Measurements from ENCODE around the gene RSRC2.

DNA sequence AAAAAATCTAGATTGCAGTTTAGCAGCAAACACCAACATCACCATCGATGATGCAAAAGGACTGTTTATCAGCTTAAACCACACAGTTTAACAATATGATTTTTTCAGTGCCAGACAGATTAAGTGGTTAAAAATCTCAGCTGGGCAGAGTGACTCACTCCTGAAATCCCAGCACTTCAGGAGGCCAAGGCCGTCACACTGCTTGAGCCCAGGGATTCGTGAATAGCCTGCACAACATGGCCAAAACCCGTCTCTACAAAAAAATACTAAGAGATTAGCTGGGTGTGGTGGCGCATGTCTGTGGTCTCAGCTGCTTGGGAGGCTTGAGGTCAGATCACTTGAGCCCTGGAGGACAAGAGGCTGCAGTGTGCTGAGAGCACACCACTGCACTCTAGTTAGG lies 8.9 kb downstream of the RSRC2 start:
- no peak for TF ChIP-seq POLR2A (IDR thresholded peaks at IDR 0.05; ENCODE audit: low read depth, low read length)
- no peak for TF ChIP-seq POLR2AphosphoS5 (IDR thresholded peaks at IDR 0.05; ENCODE audit: low read depth, low read length)
- TF ChIP-seq TAF1 (IDR thresholded peaks at IDR 0.05; ENCODE audit: borderline replicate concordance, low read depth, low read length), result no peak

Measured in GM12892 (cell line).